ENCODE measurements around the gene SERPINB2.

Gene SERPINB2

DNA sequence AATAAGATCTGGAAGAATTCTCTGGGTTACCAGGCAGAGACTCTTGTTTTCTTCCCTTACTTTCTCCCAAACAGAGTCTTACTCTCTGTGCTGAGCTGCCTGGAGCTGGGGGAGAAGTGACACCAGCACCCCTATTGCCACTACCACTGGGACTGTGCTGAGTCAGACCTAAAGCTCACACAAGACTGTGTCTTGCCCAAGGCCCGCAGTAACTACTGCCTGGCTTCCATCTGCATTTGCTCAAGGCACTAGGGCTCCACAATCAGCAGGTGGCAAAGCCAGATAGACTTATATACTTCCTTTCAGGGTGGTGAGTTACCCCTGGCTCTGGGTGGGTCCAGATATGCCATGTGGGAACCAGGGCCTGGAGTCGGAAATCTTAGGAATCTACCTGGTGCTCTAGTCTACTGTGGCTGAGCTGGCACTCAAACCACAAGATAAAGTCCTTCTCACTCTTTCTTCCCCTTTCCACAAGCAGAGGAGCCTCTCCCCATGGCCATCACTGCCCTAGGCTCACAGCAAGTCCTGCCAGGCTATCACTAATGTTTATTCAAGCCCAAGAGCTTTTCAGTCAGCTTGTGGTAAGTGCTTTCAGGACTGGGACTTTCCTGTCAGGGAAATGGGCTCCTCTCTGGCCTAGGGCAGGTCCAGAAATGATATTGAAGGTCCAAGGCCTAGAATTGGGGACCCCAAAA lies 27.6 kb upstream of the SERPINB2 start:
- H3K4me3 ChIP-seq (ENCODE audit: insufficient read length, low read depth): no peak overlapping the region
- no peaks in the 10 kb centered on the region for H3K27me3 ChIP-seq (ENCODE audit: insufficient read depth, insufficient read length)
- no peak for TF ChIP-seq SUZ12 (IDR thresholded peaks at IDR 0.05; ENCODE audit: extremely low read depth, insufficient read depth, insufficient read length)
- TF ChIP-seq ZNF274 (IDR thresholded peaks at IDR 0.05; ENCODE audit: low read depth, low read length): no peak
- no peak for DNase-seq (ENCODE audit: low read depth, low spot score)
- H3K9ac ChIP-seq (ENCODE audit: insufficient read length, low read depth): no peak overlapping the region
- H3K36me3 ChIP-seq (ENCODE audit: insufficient read depth, insufficient read length, low read length): no peaks in the 10 kb centered on the region
- H3K4me1 ChIP-seq (ENCODE audit: insufficient read depth, insufficient read length): no peaks in the 10 kb centered on the region
- no peaks in the 10 kb centered on the region for H3K9me3 ChIP-seq (ENCODE audit: insufficient read depth, low read length)

DNA sequence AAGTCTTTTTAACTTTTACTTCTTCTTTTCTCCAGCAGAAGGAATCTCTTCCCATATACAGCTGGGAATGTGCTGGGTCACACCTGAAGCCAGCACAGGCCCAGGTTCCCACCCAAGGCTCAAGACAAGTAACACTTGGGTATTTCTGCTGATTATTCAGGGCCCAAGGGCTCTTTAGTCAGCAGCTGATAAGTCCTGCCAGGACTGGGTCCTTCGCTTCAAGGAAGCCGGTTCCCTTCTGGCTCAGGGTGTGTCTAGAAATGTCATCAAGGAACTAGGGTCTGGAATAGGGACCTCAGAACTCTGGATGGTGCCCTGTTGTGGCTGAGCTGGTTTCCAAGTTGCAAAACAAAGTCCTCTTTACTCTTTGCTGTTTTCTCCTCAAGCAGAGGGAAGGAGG lies 27.0 kb upstream of the SERPINB2 start:
- Histone ChIP-seq H3K27me3 (ENCODE audit: insufficient read depth, insufficient read length) (no peaks in the 10 kb centered on the region), H3K9ac (ENCODE audit: insufficient read length, low read depth) (no peak overlapping the region), H3K4me1 (ENCODE audit: insufficient read depth, insufficient read length) (no peaks in the 10 kb centered on the region), H3K4me3 (ENCODE audit: insufficient read length, low read depth) (no peak overlapping the region), H3K36me3 (ENCODE audit: insufficient read depth, insufficient read length, low read length) (no peaks in the 10 kb centered on the region), H3K9me3 (ENCODE audit: insufficient read depth, low read length) (no peaks in the 10 kb centered on the region)
- no peak for DNase-seq (ENCODE audit: low read depth, low spot score)
- TF ChIP-seq SUZ12 (IDR thresholded peaks at IDR 0.05; ENCODE audit: extremely low read depth, insufficient read depth, insufficient read length) (no peak), YY1 (IDR thresholded peaks at IDR 0.05; ENCODE audit: insufficient read depth, insufficient read length) (no peak), ZNF274 (IDR thresholded peaks at IDR 0.05; ENCODE audit: low read depth, low read length) (no peak)

DNA sequence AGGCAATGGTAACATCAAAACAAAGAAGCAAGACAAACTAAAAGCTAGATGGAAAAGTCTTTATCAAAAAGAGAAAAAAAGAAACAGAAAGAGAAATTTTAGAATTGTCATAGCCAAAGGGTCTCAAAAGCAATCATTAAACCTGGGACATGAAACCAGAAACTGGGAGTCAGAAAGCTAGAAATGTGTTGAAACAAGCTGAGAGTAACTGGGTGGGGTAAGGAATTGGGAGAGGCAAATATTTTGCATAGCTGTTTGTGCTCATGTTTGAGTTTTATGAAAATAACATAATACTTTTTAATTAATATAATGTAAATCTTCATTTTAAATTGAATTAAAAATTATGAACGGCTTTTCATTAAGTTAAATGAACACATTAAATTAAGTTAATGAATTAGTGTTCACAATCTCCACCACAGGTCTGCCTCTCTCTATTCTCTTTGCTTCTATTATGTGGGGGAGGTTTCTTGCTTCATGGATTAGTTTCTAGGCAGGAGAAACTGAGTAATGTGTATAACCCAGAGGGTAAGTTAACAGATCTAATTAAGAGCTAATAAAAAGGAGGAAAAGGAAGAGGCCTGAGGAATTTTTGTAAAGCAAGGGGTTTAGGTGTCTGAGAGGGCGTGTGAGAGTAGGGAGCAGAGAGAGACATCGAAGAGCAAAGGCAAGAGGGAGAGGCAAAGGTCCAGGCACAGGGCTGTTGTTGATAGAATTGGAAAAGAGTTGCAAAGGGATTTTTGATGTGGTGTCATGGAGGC lies 20.0 kb upstream of the SERPINB2 start:
- H3K4me1 ChIP-seq (ENCODE audit: insufficient read depth, insufficient read length): no peaks in the 10 kb centered on the region
- no peaks in the 10 kb centered on the region for H3K9me3 ChIP-seq (ENCODE audit: insufficient read depth, low read length)
- no peak overlapping the region for H3K4me3 ChIP-seq (ENCODE audit: insufficient read length, low read depth)
- no peak for DNase-seq (ENCODE audit: low read depth, low spot score)
- H3K27me3 ChIP-seq (ENCODE audit: insufficient read depth, insufficient read length): no peaks in the 10 kb centered on the region
- no peaks in the 10 kb centered on the region for H3K36me3 ChIP-seq (ENCODE audit: insufficient read depth, insufficient read length, low read length)
- H3K9ac ChIP-seq (ENCODE audit: insufficient read length, low read depth): no peak overlapping the region
- no peak for TF ChIP-seq SUZ12 (IDR thresholded peaks at IDR 0.05; ENCODE audit: extremely low read depth, insufficient read depth, insufficient read length)
- TF ChIP-seq ZNF274 (IDR thresholded peaks at IDR 0.05; ENCODE audit: low read depth, low read length): no peak
- no peak for TF ChIP-seq YY1 (IDR thresholded peaks at IDR 0.05; ENCODE audit: insufficient read depth, insufficient read length)

DNA sequence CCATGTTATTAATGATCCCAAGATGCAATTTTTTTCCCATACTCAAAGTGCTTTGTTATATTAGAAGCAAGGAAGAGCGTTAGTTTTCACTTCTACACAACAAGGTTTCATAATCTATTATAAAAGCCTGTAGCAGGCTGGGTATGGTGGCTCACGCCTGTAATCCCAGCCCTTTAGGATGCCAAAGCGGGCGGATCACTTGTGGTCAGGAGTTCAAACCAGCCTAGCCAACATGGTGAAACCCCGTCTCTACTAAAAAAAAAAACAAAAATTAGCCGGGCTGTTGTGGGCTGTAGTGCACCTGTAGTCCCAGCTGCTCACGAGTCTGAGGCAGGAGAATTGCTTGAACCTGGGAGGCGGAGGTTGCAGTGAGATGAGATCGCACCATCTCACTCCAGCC lies 19.0 kb upstream of the SERPINB2 start:
- Histone ChIP-seq H3K36me3 (ENCODE audit: insufficient read depth, insufficient read length, low read length) (no peaks in the 10 kb centered on the region), H3K9me3 (ENCODE audit: insufficient read depth, low read length) (no peaks in the 10 kb centered on the region), H3K4me3 (ENCODE audit: insufficient read length, low read depth) (no peak overlapping the region), H3K9ac (ENCODE audit: insufficient read length, low read depth) (no peak overlapping the region), H3K4me1 (ENCODE audit: insufficient read depth, insufficient read length) (no peaks in the 10 kb centered on the region), H3K27me3 (ENCODE audit: insufficient read depth, insufficient read length) (no peaks in the 10 kb centered on the region)
- no peak for DNase-seq (ENCODE audit: low read depth, low spot score)
- no peak for TF ChIP-seq SUZ12 (IDR thresholded peaks at IDR 0.05; ENCODE audit: extremely low read depth, insufficient read depth, insufficient read length)

DNA sequence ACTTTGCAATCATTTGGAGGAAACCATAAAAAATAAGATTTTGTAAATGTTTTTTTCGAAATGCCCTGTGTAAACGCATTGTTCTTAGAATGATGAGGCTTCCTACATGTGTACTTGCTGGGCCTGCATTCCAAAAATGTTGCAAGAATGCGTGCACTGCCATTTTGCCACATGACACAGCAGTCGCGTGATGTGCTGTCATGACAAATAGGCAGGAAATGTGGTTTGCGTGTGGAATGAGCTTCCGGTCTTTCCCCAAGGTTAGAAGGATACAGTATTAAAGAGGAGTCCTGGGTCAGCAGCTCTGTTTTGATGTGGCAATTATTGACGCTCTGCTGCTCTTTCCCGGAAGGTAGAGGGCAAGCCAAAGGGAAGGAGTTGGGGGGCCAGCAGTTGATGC lies 18.1 kb upstream of the SERPINB2 start:
- H3K4me3 ChIP-seq (ENCODE audit: insufficient read length, low read depth): no peak overlapping the region
- no peaks in the 10 kb centered on the region for H3K9me3 ChIP-seq (ENCODE audit: insufficient read depth, low read length)
- H3K27me3 ChIP-seq (ENCODE audit: insufficient read depth, insufficient read length): no peaks in the 10 kb centered on the region
- H3K36me3 ChIP-seq (ENCODE audit: insufficient read depth, insufficient read length, low read length): no peaks in the 10 kb centered on the region
- DNase-seq (ENCODE audit: low read depth, low spot score): no peak
- no peaks in the 10 kb centered on the region for H3K4me1 ChIP-seq (ENCODE audit: insufficient read depth, insufficient read length)
- TF ChIP-seq ZNF274 (IDR thresholded peaks at IDR 0.05; ENCODE audit: low read depth, low read length) (no peak), YY1 (IDR thresholded peaks at IDR 0.05; ENCODE audit: insufficient read depth, insufficient read length) (no peak), SUZ12 (IDR thresholded peaks at IDR 0.05; ENCODE audit: extremely low read depth, insufficient read depth, insufficient read length) (no peak)
- H3K9ac ChIP-seq (ENCODE audit: insufficient read length, low read depth): no peak overlapping the region

DNA sequence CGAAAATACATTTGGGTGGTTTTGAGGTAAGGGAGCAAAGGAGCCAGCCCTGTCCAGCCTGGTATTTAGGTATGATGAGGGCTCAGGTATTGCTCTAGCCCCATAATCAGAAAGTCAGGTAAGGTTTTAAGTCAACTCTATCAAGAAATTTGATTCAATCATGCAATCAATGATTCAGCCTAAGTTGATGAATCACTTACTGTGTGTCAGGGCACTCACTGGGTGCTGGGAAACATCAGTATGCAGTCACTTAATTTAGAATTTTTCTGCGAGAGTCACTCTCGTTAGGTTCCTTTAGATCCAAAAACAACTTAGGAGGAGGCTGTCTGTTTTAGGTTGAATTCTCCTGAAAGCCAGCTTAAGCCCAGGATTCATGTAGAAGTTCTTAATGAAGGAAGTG lies 17.7 kb upstream of the SERPINB2 start:
- no peaks in the 10 kb centered on the region for H3K4me1 ChIP-seq (ENCODE audit: insufficient read depth, insufficient read length)
- no peaks in the 10 kb centered on the region for H3K36me3 ChIP-seq (ENCODE audit: insufficient read depth, insufficient read length, low read length)
- no peaks in the 10 kb centered on the region for H3K27me3 ChIP-seq (ENCODE audit: insufficient read depth, insufficient read length)
- H3K9ac ChIP-seq (ENCODE audit: insufficient read length, low read depth): no peak overlapping the region
- TF ChIP-seq SUZ12 (IDR thresholded peaks at IDR 0.05; ENCODE audit: extremely low read depth, insufficient read depth, insufficient read length) (no peak), ZNF274 (IDR thresholded peaks at IDR 0.05; ENCODE audit: low read depth, low read length) (no peak), YY1 (IDR thresholded peaks at IDR 0.05; ENCODE audit: insufficient read depth, insufficient read length) (no peak)
- no peaks in the 10 kb centered on the region for H3K9me3 ChIP-seq (ENCODE audit: insufficient read depth, low read length)
- no peak for DNase-seq (ENCODE audit: low read depth, low spot score)
- no peak overlapping the region for H3K4me3 ChIP-seq (ENCODE audit: insufficient read length, low read depth)

DNA sequence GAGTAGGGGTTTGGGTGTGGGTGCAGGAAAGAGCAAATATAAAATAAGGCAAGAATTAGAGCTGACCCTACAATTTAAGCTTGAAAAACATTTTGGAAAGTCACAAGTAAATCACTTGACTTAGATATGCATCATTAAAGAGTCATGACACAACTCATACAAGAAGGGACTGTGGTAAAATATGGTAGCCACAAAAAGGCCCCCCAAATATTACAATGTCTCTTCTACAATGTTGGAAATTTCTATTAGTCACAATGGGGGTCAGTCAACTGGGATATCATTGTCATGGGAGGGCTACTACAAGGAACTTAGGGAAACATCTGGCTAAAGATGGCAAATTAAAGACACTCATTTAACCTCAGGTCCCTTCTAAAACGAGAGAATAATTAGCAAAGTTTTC lies 15.7 kb upstream of the SERPINB2 start:
- TF ChIP-seq ZNF274 (IDR thresholded peaks at IDR 0.05; ENCODE audit: low read depth, low read length) (no peak), SUZ12 (IDR thresholded peaks at IDR 0.05; ENCODE audit: extremely low read depth, insufficient read depth, insufficient read length) (no peak), YY1 (IDR thresholded peaks at IDR 0.05; ENCODE audit: insufficient read depth, insufficient read length) (no peak)
- H3K4me3 ChIP-seq (ENCODE audit: insufficient read length, low read depth): no peak overlapping the region

More for the DNA sequence above, 15.7 kb upstream of the SERPINB2 start:
- Histone ChIP-seq H3K9ac (ENCODE audit: insufficient read length, low read depth) (no peak overlapping the region), H3K27me3 (ENCODE audit: insufficient read depth, insufficient read length) (no peaks in the 10 kb centered on the region), H3K36me3 (ENCODE audit: insufficient read depth, insufficient read length, low read length) (no peaks in the 10 kb centered on the region), H3K9me3 (ENCODE audit: insufficient read depth, low read length) (no peaks in the 10 kb centered on the region), H3K4me1 (ENCODE audit: insufficient read depth, insufficient read length) (no peaks in the 10 kb centered on the region)
- DNase-seq (ENCODE audit: low read depth, low spot score): no peak
